ENCODE measurements around the gene SND1.
"Not testable (repeated sequence)": the region's sequence is repeated elsewhere in the genome, so short reads cannot be mapped to it uniquely, and the experiment has no call there.

The SND1 gene

GRCh38 chr7:128100225-128100948, 448.4 kb downstream of the SND1 start:
- Histone ChIP-seq H3K27me3 (ENCODE audit: control insufficient read depth in 1 of 2, insufficient read depth in 2 of 2, low read length in 2 of 2) (peaks cover 4 to 20% of the 10 kb centered on the region in 2 donors), H3K4me1 (ENCODE audit: insufficient read depth, low read length) (peaks cover 6% of the 10 kb centered on the region), H3K36me3 (ENCODE audit: insufficient read depth, low read length) (peaks cover 4% of the 10 kb centered on the region), H3K4me3 (ENCODE audit: low read depth in 1 of 2, low read length in 2 of 2) (no peak overlapping the region), H3K9me3 (ENCODE audit: low read length) (no peaks in the 10 kb centered on the region), H3K9ac (ENCODE audit: low read length) (no peak overlapping the region), H3K27ac (ENCODE audit: low read depth, low read length) (no peak overlapping the region)

GRCh38 chr7:128100949-128101713, 449.1 kb downstream of the SND1 start:
- Histone ChIP-seq H3K27me3 (ENCODE audit: control insufficient read depth in 1 of 2, insufficient read depth in 2 of 2, low read length in 2 of 2) (peaks cover 4 to 28% of the 10 kb centered on the region in 2 donors), H3K27ac (ENCODE audit: low read depth, low read length) (no peak overlapping the region), H3K36me3 (ENCODE audit: insufficient read depth, low read length) (no peaks in the 10 kb centered on the region), H3K9ac (ENCODE audit: low read length) (no peak overlapping the region), H3K4me3 (ENCODE audit: low read depth in 1 of 2, low read length in 2 of 2) (no peak overlapping the region), H3K9me3 (ENCODE audit: low read length) (no peaks in the 10 kb centered on the region), H3K4me1 (ENCODE audit: insufficient read depth, low read length) (peaks cover 6% of the 10 kb centered on the region)

GRCh38 chr7:128102490-128103291, 450.7 kb downstream of the SND1 start:
- Histone ChIP-seq H3K27ac (ENCODE audit: low read depth, low read length) (no peak overlapping the region), H3K27me3 (ENCODE audit: control insufficient read depth in 1 of 2, insufficient read depth in 2 of 2, low read length in 2 of 2) (peaks cover 4 to 33% of the 10 kb centered on the region in 2 donors), H3K9me3 (ENCODE audit: low read length) (no peaks in the 10 kb centered on the region), H3K36me3 (ENCODE audit: insufficient read depth, low read length) (no peaks in the 10 kb centered on the region), H3K4me1 (ENCODE audit: insufficient read depth, low read length) (peaks cover 6% of the 10 kb centered on the region), H3K4me3 (ENCODE audit: low read depth in 1 of 2, low read length in 2 of 2) (no peak overlapping the region), H3K9ac (ENCODE audit: low read length) (no peak overlapping the region)

- no peaks in the 10 kb centered on the region for H3K36me3 ChIP-seq (ENCODE audit: insufficient read depth, low read length)
- no peak overlapping the region for H3K4me3 ChIP-seq (ENCODE audit: low read depth in 1 of 2, low read length in 2 of 2)
- no peak overlapping the region for H3K27ac ChIP-seq (ENCODE audit: low read depth, low read length)
These were observed 451.6 kb downstream of the SND1 start for GRCh38 chr7:128103498-128104107.

GRCh38 chr7:128104108-128104742, 452.2 kb downstream of the SND1 start:
- no peak overlapping the region for H3K27ac ChIP-seq (ENCODE audit: low read depth, low read length)
- H3K9ac ChIP-seq (ENCODE audit: low read length): no peak overlapping the region
- peaks cover 6% of the 10 kb centered on the region for H3K4me1 ChIP-seq (ENCODE audit: insufficient read depth, low read length)
- H3K36me3 ChIP-seq (ENCODE audit: insufficient read depth, low read length): no peaks in the 10 kb centered on the region
- peaks cover 4 to 33% of the 10 kb centered on the region in 2 donors for H3K27me3 ChIP-seq (ENCODE audit: control insufficient read depth in 1 of 2, insufficient read depth in 2 of 2, low read length in 2 of 2)
- H3K4me3 ChIP-seq (ENCODE audit: low read depth in 1 of 2, low read length in 2 of 2): no peak overlapping the region
- no peaks in the 10 kb centered on the region for H3K9me3 ChIP-seq (ENCODE audit: low read length)

More at GRCh38 chr7:128103498-128104107, 451.6 kb downstream of the SND1 start:
- Histone ChIP-seq H3K9ac (ENCODE audit: low read length) (no peak overlapping the region), H3K4me1 (ENCODE audit: insufficient read depth, low read length) (peaks cover 6% of the 10 kb centered on the region), H3K27me3 (ENCODE audit: control insufficient read depth in 1 of 2, insufficient read depth in 2 of 2, low read length in 2 of 2) (peaks cover 4 to 33% of the 10 kb centered on the region in 2 donors), H3K9me3 (ENCODE audit: low read length) (no peaks in the 10 kb centered on the region)

GRCh38 chr7:128105228-128106022, 453.4 kb downstream of the SND1 start:
- H3K36me3 ChIP-seq (ENCODE audit: insufficient read depth, low read length): no peaks in the 10 kb centered on the region
- no peak overlapping the region for H3K4me3 ChIP-seq (ENCODE audit: low read depth in 1 of 2, low read length in 2 of 2)
- H3K9me3 ChIP-seq (ENCODE audit: low read length): no peaks in the 10 kb centered on the region
- peaks cover 6% of the 10 kb centered on the region for H3K4me1 ChIP-seq (ENCODE audit: insufficient read depth, low read length)
- H3K9ac ChIP-seq (ENCODE audit: low read length): no peak overlapping the region
- peaks cover 4 to 33% of the 10 kb centered on the region in 2 donors for H3K27me3 ChIP-seq (ENCODE audit: control insufficient read depth in 1 of 2, insufficient read depth in 2 of 2, low read length in 2 of 2)
- H3K27ac ChIP-seq (ENCODE audit: low read depth, low read length): no peak overlapping the region

GRCh38 chr7:128106821-128107220, 454.8 kb downstream of the SND1 start:
- Histone ChIP-seq H3K27me3 (ENCODE audit: control insufficient read depth in 1 of 2, insufficient read depth in 2 of 2, low read length in 2 of 2) (peaks cover 4 to 33% of the 10 kb centered on the region in 2 donors), H3K4me1 (ENCODE audit: insufficient read depth, low read length) (peaks cover 6% of the 10 kb centered on the region), H3K4me3 (ENCODE audit: low read depth in 1 of 2, low read length in 2 of 2) (no peak overlapping the region), H3K36me3 (ENCODE audit: insufficient read depth, low read length) (no peaks in the 10 kb centered on the region), H3K9me3 (ENCODE audit: low read length) (no peaks in the 10 kb centered on the region), H3K27ac (ENCODE audit: low read depth, low read length) (no peak overlapping the region), H3K9ac (ENCODE audit: low read length) (no peak overlapping the region)

- H3K27me3 ChIP-seq (ENCODE audit: control insufficient read depth in 1 of 2, insufficient read depth in 2 of 2, low read length in 2 of 2): peaks cover 4 to 27% of the 10 kb centered on the region in 2 donors
- not testable (repeated sequence) for H3K9ac ChIP-seq (ENCODE audit: low read length); H3K9me3 ChIP-seq (ENCODE audit: low read length); H3K4me1 ChIP-seq (ENCODE audit: insufficient read depth, low read length); H3K27ac ChIP-seq (ENCODE audit: low read depth, low read length); H3K36me3 ChIP-seq (ENCODE audit: insufficient read depth, low read length); H3K4me3 ChIP-seq (ENCODE audit: low read depth in 1 of 2, low read length in 2 of 2)
These were observed 455.5 kb downstream of the SND1 start for GRCh38 chr7:128107516-128107915.

GRCh38 chr7:128108129-128108528, 456.1 kb downstream of the SND1 start:
- H3K9me3 ChIP-seq (ENCODE audit: low read length): no peaks in the 10 kb centered on the region
- no peak overlapping the region for H3K9ac ChIP-seq (ENCODE audit: low read length)
- H3K36me3 ChIP-seq (ENCODE audit: insufficient read depth, low read length): no peaks in the 10 kb centered on the region
- H3K4me1 ChIP-seq (ENCODE audit: insufficient read depth, low read length): peaks cover 6% of the 10 kb centered on the region
- no peak overlapping the region for H3K4me3 ChIP-seq (ENCODE audit: low read depth in 1 of 2, low read length in 2 of 2)
- no peak overlapping the region for H3K27ac ChIP-seq (ENCODE audit: low read depth, low read length)
- peaks cover 4 to 26% of the 10 kb centered on the region in 2 donors for H3K27me3 ChIP-seq (ENCODE audit: control insufficient read depth in 1 of 2, insufficient read depth in 2 of 2, low read length in 2 of 2)

All from muscle layer of colon (tissue), 2 donors.